ENCODE results near the gene RGS6.

RGS6 gene

GRCh38 chr14:72146241-72146640 is 214.0 kb downstream of the RGS6 start:
- Histone ChIP-seq H3K9ac (ENCODE audit: insufficient read length, low read depth) (no peak overlapping the region), H3K4me3 (ENCODE audit: insufficient read length, low read depth) (no peak overlapping the region), H3K36me3 (ENCODE audit: insufficient read depth, insufficient read length, low read length) (no peaks in the 10 kb centered on the region), H3K27me3 (ENCODE audit: insufficient read depth, insufficient read length) (no peaks in the 10 kb centered on the region), H3K9me3 (ENCODE audit: insufficient read depth, low read length) (no peaks in the 10 kb centered on the region), H3K4me1 (ENCODE audit: insufficient read depth, insufficient read length) (no peaks in the 10 kb centered on the region)
- no peak for DNase-seq (ENCODE audit: low read depth, low spot score)
- TF ChIP-seq YY1 (IDR thresholded peaks at IDR 0.05; ENCODE audit: insufficient read depth, insufficient read length), result no peak
- no peak for TF ChIP-seq ZNF274 (IDR thresholded peaks at IDR 0.05; ENCODE audit: low read depth, low read length)
- TF ChIP-seq SUZ12 (IDR thresholded peaks at IDR 0.05; ENCODE audit: extremely low read depth, insufficient read depth, insufficient read length), result no peak

- Histone ChIP-seq H3K27me3 (ENCODE audit: insufficient read depth, insufficient read length) (no peaks in the 10 kb centered on the region), H3K4me3 (ENCODE audit: insufficient read length, low read depth) (no peak overlapping the region), H3K9me3 (ENCODE audit: insufficient read depth, low read length) (peaks cover 9% of the 10 kb centered on the region; the same call in 1 of the 2 replicates), H3K36me3 (ENCODE audit: insufficient read depth, insufficient read length, low read length) (no peaks in the 10 kb centered on the region), H3K9ac (ENCODE audit: insufficient read length, low read depth) (no peak overlapping the region), H3K4me1 (ENCODE audit: insufficient read depth, insufficient read length) (no peaks in the 10 kb centered on the region)
- TF ChIP-seq ZNF274 (IDR thresholded peaks at IDR 0.05; ENCODE audit: low read depth, low read length) (no peak), SUZ12 (IDR thresholded peaks at IDR 0.05; ENCODE audit: extremely low read depth, insufficient read depth, insufficient read length) (no peak), YY1 (IDR thresholded peaks at IDR 0.05; ENCODE audit: insufficient read depth, insufficient read length) (no peak)
- DNase-seq (ENCODE audit: low read depth, low spot score), result no peak
These were observed 222.6 kb downstream of the RGS6 start for GRCh38 chr14:72154645-72155378.

- H3K9ac ChIP-seq (ENCODE audit: insufficient read length, low read depth), result no peak overlapping the region
- DNase-seq (ENCODE audit: low read depth, low spot score), result no peak
- H3K9me3 ChIP-seq (ENCODE audit: insufficient read depth, low read length), result peaks cover 9% of the 10 kb centered on the region; the same call in 1 of the 2 replicates
- no peaks in the 10 kb centered on the region for H3K36me3 ChIP-seq (ENCODE audit: insufficient read depth, insufficient read length, low read length)
- H3K27me3 ChIP-seq (ENCODE audit: insufficient read depth, insufficient read length), result no peaks in the 10 kb centered on the region
- H3K4me3 ChIP-seq (ENCODE audit: insufficient read length, low read depth), result no peak overlapping the region
- no peak for TF ChIP-seq YY1 (IDR thresholded peaks at IDR 0.05; ENCODE audit: insufficient read depth, insufficient read length)
- TF ChIP-seq SUZ12 (IDR thresholded peaks at IDR 0.05; ENCODE audit: extremely low read depth, insufficient read depth, insufficient read length), result no peak
- no peak for TF ChIP-seq ZNF274 (IDR thresholded peaks at IDR 0.05; ENCODE audit: low read depth, low read length)
- H3K4me1 ChIP-seq (ENCODE audit: insufficient read depth, insufficient read length), result no peaks in the 10 kb centered on the region
These were observed 223.3 kb downstream of the RGS6 start for GRCh38 chr14:72155379-72155993.

GRCh38 chr14:72164420-72165228 is 232.4 kb downstream of the RGS6 start:
- Histone ChIP-seq H3K4me3 (ENCODE audit: insufficient read length, low read depth) (no peak overlapping the region), H3K4me1 (ENCODE audit: insufficient read depth, insufficient read length) (no peaks in the 10 kb centered on the region), H3K9ac (ENCODE audit: insufficient read length, low read depth) (no peak overlapping the region), H3K27me3 (ENCODE audit: insufficient read depth, insufficient read length) (no peaks in the 10 kb centered on the region), H3K9me3 (ENCODE audit: insufficient read depth, low read length) (peaks cover 3% of the 10 kb centered on the region; the same call in 1 of the 2 replicates), H3K36me3 (ENCODE audit: insufficient read depth, insufficient read length, low read length) (no peaks in the 10 kb centered on the region)
- TF ChIP-seq SUZ12 (IDR thresholded peaks at IDR 0.05; ENCODE audit: extremely low read depth, insufficient read depth, insufficient read length) (no peak), ZNF274 (IDR thresholded peaks at IDR 0.05; ENCODE audit: low read depth, low read length) (no peak), YY1 (IDR thresholded peaks at IDR 0.05; ENCODE audit: insufficient read depth, insufficient read length) (no peak)
- no peak for DNase-seq (ENCODE audit: low read depth, low spot score)

- DNase-seq (ENCODE audit: low read depth, low spot score), result no peak
- no peak overlapping the region for H3K4me3 ChIP-seq (ENCODE audit: insufficient read length, low read depth)
- no peak for TF ChIP-seq ZNF274 (IDR thresholded peaks at IDR 0.05; ENCODE audit: low read depth, low read length)
- TF ChIP-seq SUZ12 (IDR thresholded peaks at IDR 0.05; ENCODE audit: extremely low read depth, insufficient read depth, insufficient read length), result no peak
- no peak for TF ChIP-seq YY1 (IDR thresholded peaks at IDR 0.05; ENCODE audit: insufficient read depth, insufficient read length)
These were observed 233.0 kb downstream of the RGS6 start for GRCh38 chr14:72165229-72165698.

GRCh38 chr14:72169521-72169920 is 237.3 kb downstream of the RGS6 start:
- TF ChIP-seq YY1 (IDR thresholded peaks at IDR 0.05; ENCODE audit: insufficient read depth, insufficient read length), result no peak
- TF ChIP-seq ZNF274 (IDR thresholded peaks at IDR 0.05; ENCODE audit: low read depth, low read length), result no peak
- no peak for TF ChIP-seq SUZ12 (IDR thresholded peaks at IDR 0.05; ENCODE audit: extremely low read depth, insufficient read depth, insufficient read length)
- Histone ChIP-seq H3K36me3 (ENCODE audit: insufficient read depth, insufficient read length, low read length) (no peaks in the 10 kb centered on the region), H3K9me3 (ENCODE audit: insufficient read depth, low read length) (peaks cover 5% of the 10 kb centered on the region; the same call in 1 of the 2 replicates), H3K4me1 (ENCODE audit: insufficient read depth, insufficient read length) (no peaks in the 10 kb centered on the region), H3K4me3 (ENCODE audit: insufficient read length, low read depth) (no peak overlapping the region), H3K9ac (ENCODE audit: insufficient read length, low read depth) (no peak overlapping the region), H3K27me3 (ENCODE audit: insufficient read depth, insufficient read length) (no peaks in the 10 kb centered on the region)
- no peak for DNase-seq (ENCODE audit: low read depth, low spot score)

More at GRCh38 chr14:72165229-72165698, 233.0 kb downstream of the RGS6 start:
- Histone ChIP-seq H3K4me1 (ENCODE audit: insufficient read depth, insufficient read length) (no peaks in the 10 kb centered on the region), H3K36me3 (ENCODE audit: insufficient read depth, insufficient read length, low read length) (no peaks in the 10 kb centered on the region), H3K9me3 (ENCODE audit: insufficient read depth, low read length) (peaks cover 5% of the 10 kb centered on the region; the same call in 1 of the 2 replicates), H3K27me3 (ENCODE audit: insufficient read depth, insufficient read length) (no peaks in the 10 kb centered on the region), H3K9ac (ENCODE audit: insufficient read length, low read depth) (no peak overlapping the region)
